RPMI8226 (cell line): ENCODE results near the gene CACNA1S.

Experiments
- DNase-seq: peaks from one replicate; pipeline ENCODE4 v3.0.0-alpha.2; 2015

Gene CACNA1S

GRCh38 chr1:201090541-201090940 lies 21.7 kb downstream of the CACNA1S start:
- DNase-seq: no peak

DNA sequence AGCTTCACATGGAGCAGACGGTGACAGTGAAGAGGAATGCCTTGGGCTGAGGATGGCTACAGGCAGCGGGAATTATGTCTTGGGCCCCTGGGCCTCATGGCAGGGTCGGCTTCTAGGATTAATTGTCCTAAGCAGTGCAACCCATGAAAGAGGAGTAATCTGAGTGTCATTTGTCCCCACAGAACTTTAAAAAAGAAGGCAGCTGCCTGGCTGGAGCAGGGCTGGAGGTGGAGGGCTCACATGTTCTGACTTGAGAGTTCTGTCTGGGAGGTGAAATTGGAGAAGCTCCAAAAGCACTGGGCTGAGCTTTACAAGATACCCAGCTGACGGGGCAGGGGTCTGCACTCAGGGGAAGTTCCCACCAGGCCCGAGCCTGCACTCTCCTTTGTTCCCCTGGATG lies 22.6 kb downstream of the CACNA1S start:
- no peak for DNase-seq

DNA sequence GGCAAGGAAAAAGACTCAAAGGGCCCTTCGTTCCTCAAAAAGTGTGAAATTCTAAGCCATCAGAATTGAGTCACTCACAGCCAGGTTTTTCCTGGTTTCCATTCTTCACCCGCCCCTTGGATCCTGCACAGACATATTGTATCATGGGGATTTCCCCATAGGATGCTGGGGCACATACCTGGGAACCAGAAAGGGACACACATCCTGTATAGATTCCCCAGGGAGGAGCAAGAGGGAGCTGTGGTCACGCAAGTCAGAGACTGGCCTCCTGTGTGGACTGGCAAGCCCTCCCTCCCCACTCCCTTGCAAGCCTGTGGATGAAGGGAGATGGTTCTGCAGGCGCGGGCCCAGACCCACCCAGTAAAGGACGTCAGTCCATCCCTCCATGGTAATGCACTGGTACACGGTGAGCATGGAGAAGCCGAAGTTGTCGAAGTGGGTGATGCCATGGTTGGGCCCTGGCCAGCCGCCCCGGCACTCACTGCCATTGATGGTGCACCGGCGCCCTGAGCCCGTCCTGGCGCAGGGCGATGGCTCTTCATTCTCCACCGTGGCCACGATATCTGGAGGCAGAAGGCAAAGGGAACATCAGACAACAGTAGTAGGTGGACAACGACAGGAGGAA lies 23.2 kb downstream of the CACNA1S start:
- no peak for DNase-seq

- no peak for DNase-seq
These were observed 23.8 kb downstream of the CACNA1S start for GRCh38 chr1:201088395-201088794.

- DNase-seq: peak; percentile 80
These were observed 26.1 kb downstream of the CACNA1S start for GRCh38 chr1:201085902-201086735.

DNA sequence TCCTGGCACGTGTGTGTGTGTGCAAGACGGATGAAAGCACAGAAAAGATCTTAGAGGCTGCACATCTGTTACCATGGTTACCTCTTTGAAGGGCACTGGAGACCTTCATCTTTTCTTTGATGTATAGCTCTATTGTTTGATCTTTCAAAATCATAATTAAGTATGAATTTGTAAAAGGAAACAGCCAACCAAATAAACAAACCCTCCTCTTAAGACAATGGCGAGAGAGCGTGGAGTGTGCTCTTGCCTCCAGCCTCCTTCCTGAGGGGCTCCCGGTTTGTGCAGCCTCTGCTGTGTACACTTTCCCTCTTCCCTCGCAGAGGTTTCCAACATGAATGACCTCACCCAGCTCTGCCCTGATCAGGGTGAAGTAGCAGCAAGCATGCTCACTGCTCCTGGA lies 27.9 kb downstream of the CACNA1S start:
- DNase-seq: no peak

DNA sequence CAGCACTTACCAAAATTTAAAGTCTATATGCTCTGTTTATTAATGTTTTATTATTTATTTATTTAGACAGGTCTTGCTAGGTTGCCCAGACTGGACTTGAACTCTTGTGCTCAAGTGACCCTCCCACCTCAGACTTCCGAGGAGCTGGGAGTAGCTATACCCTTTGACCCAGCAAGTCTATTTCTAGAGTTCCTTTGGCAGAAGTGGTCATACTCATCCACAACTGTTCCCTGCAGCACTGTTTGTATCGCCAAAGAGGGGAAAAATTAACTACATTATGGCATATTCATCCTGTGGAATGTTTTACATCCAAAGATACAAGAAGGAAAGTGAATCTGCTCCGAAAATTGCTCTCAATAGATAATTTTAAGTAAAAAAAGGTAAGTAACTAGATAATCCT lies 28.5 kb downstream of the CACNA1S start:
- no peak for DNase-seq

DNA sequence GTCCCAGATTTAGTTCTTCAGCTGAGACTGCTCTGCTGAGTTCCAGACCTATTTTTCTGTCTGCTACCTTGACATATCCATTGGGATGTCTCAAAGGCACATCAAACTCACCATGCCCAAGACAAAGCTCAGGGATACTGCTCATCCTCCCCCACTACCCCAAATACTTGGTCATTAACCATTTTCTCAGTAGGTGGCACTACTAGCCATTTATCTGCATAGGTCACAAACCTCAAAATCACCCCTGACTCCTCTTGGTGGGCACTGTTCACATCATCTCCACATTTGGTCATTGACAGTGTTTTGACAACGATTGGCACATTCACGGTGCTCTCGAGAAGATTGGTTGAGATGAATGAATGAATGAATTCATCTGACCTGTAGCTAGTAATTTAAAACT lies 32.1 kb downstream of the CACNA1S start:
- DNase-seq: no peak

DNA sequence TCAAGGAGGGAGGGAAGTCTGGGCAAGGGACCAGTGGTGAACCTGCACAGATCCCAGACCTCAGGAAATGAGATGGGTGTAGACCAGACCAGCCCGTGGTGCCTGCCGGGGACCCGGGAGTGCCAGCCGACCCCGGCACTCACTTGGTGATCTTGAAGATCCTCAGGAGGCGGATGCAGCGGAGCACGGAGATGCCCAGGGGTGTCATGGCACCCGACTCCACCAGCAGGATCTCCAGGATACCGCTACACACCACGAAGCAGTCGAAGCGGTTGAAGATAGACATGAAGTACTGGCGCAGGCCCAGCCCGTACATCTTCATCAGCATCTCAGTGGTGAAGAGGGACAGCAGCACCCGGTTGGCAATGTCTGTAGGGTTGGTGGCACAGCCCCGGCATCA lies 34.5 kb downstream of the CACNA1S start:
- DNase-seq: no peak

DNA sequence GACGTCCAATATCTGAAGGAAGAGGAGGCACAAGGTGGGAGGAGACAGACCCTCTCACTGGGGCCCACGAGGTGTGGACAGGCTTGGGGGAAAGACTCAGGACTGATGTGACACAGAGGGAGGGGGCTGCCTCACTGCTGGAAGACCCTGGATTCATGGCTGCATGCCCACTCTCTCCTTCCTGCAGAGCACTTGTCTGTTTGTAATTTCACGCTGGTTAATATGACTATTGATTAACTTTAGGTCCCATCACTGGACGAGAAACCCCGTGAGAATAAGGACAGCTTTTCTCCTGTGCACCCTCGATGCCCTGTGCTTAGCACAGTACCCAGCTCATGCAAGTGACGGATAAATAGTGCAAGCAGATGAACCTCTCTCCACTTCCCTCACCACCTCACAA lies 35.1 kb downstream of the CACNA1S start:
- DNase-seq: no peak

- DNase-seq: no peak
These were observed 36.1 kb downstream of the CACNA1S start for GRCh38 chr1:201076092-201076491.

- DNase-seq: no peak
These were observed 38.2 kb downstream of the CACNA1S start for GRCh38 chr1:201074018-201074417.

GRCh38 chr1:201072922-201073321 lies 39.3 kb downstream of the CACNA1S start:
- DNase-seq: no peak

DNA sequence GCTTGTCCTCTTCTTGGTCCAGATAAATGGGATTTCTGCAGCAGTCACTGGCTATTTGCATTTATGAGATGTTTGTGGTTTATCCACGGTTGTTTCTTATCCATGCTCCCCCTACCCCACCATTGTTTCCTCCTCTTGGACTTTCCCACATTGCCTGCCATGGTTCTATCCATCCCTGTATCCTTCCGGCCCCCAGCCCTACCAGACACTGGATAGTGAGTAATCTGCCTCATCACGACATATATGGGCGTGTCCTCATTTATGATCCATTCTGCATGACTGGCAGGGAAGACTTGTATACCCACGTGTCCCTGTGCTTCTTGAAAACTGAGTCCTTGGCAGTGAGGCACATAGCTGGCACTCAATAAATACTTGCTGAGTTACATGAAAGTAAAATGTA lies 40.1 kb downstream of the CACNA1S start:
- DNase-seq: no peak

- DNase-seq: no peak
These were observed 42.6 kb downstream of the CACNA1S start for GRCh38 chr1:201069636-201070035.

GRCh38 chr1:201068976-201069375 lies 43.2 kb downstream of the CACNA1S start:
- no peak for DNase-seq

DNA sequence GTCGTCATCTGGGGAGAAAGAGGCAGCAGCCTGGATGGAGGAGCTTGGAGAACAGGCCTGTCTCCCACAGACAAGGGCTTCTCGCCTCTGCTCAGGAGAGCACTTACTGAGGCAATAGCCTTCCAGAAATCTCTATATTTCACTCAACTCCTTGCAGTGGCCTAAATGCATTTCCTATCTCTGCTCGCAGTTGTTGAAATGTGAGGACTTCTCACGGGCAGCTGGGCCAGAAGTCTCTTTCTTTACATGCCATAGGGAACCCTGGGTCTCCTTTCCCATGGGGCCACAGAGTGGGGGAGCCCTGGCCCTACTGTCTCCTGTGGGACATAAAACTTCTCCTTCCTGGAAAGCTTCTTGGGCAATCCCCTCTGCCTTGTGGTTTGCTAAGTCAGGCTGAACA lies 45.2 kb downstream of the CACNA1S start:
- DNase-seq: no peak

GRCh38 chr1:201065686-201066085 lies 46.5 kb downstream of the CACNA1S start:
- no peak for DNase-seq

DNA sequence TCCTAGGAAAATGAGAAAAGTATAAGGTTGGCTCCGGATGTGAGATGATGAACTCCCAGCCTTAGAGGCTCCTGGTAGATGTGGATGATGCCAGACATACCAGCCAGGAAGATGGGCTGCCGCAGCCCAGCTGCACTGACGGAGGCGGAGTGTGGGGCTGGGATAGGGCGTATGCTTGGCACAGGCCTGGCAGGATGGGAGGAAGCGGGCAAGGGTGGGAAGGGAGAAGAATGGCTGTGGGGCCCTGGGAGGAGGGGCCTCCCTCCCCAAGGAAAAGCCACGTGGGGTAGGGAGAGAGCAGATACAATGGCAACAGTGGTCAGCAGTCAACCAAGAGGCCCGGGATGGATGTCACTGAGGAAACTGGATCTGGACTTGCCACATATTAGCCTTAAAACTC lies 47.4 kb downstream of the CACNA1S start:
- no peak for DNase-seq

- DNase-seq: no peak
These were observed 49.1 kb downstream of the CACNA1S start for GRCh38 chr1:201063145-201063544.

GRCh38 chr1:201062511-201063091 lies 49.6 kb downstream of the CACNA1S start:
- no peak for DNase-seq

DNA sequence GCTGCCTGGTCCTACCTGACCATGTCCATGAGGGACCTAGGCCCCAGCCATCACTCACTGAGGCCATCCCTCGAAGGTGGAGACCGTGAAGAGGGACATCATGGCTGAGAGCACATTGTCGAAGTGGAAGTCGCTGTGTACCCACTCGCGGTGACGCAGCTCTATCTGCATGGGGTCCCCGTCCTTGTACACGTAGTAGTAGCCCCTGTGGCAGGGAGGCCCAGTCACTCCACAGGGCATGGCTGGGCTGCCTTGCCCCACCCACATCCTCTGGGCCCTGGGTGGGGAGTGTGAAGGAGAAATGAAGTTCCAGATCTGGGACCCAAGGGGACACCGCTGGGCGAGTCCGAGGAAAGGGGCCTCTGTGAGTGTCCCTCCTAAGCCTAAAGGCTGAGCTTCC lies 50.3 kb downstream of the CACNA1S start:
- no peak for DNase-seq

DNA sequence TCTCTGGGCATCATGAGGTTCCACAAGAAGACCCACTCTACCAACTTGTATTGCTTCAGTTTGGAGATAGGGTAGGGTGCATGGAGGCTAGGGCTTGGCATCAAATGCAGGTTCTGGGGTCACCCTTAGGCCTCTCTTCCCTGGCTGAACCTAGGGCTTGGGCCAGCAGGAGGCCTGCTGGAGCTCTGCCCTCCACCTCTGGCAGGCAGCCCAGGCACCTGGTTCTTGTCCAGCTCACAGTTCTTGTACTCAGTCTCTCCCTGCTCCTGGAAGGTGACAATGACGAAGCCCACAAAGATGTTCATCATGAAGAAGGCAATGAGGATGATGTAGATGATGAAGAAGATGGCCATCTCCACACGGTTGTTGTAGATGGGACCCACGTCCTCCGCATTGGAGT lies 51.2 kb downstream of the CACNA1S start:
- peak; percentile 50 for DNase-seq

DNA sequence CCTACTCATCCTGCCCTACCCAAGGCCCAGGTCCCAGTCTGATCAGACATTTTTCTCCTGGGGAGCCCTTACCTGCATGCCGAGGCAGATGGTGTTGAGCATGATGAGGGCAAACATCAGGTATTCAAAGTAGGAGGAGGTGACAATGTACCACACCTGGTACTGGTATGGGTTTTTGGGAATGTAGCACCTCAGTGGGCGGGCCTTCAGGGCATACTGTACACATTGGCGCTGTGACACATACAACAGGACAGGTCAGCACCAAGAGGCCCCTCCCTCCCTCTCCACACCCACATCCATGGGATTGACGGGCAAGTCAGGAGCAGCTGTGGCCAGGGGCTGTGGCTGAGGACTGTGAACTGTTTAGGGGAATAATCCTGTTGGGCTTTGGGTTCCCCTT lies 51.6 kb downstream of the CACNA1S start:
- DNase-seq: no peak
